ENCODE data around the gene RNF7.

RNF7 gene

GRCh38 chr3:141722648-141723047, 15.4 kb upstream of the RNF7 start:
- TF ChIP-seq POLR2A (IDR thresholded peaks at IDR 0.05; ENCODE audit: low read length) = no peak
- no peak for TF ChIP-seq GATA1 (IDR thresholded peaks at IDR 0.05; ENCODE audit: low read depth, low read length)
- no peak for DNase-seq

GRCh38 chr3:141723255-141723654, 14.8 kb upstream of the RNF7 start:
- no peak for DNase-seq
- TF ChIP-seq POLR2A (IDR thresholded peaks at IDR 0.05; ENCODE audit: low read length) (no peak), GATA1 (IDR thresholded peaks at IDR 0.05; ENCODE audit: low read depth, low read length) (no peak)

GRCh38 chr3:141724186-141724585, 13.9 kb upstream of the RNF7 start:
- DNase-seq = no peak
- TF ChIP-seq POLR2A (IDR thresholded peaks at IDR 0.05; ENCODE audit: low read length) (no peak), GATA1 (IDR thresholded peaks at IDR 0.05; ENCODE audit: low read depth, low read length) (no peak)

GRCh38 chr3:141725036-141725435, 13.1 kb upstream of the RNF7 start:
- no peak for DNase-seq
- no peak for TF ChIP-seq POLR2A (IDR thresholded peaks at IDR 0.05; ENCODE audit: low read length)
- TF ChIP-seq GATA1 (IDR thresholded peaks at IDR 0.05; ENCODE audit: low read depth, low read length) = no peak

GRCh38 chr3:141726483-141726882, 11.6 kb upstream of the RNF7 start:
- TF ChIP-seq GATA1 (IDR thresholded peaks at IDR 0.05; ENCODE audit: low read depth, low read length) (no peak), POLR2A (IDR thresholded peaks at IDR 0.05; ENCODE audit: low read length) (no peak)
- DNase-seq = no peak

GRCh38 chr3:141728355-141728892, 9.7 kb upstream of the RNF7 start:
- DNase-seq = no peak
- TF ChIP-seq GATA1 (IDR thresholded peaks at IDR 0.05; ENCODE audit: low read depth, low read length) = no peak
- no peak for TF ChIP-seq POLR2A (IDR thresholded peaks at IDR 0.05; ENCODE audit: low read length)

GRCh38 chr3:141729240-141729639, 8.9 kb upstream of the RNF7 start:
- peak; percentile 8 to 28 for DNase-seq
- TF ChIP-seq GATA1 (IDR thresholded peaks at IDR 0.05; ENCODE audit: low read depth, low read length) (no peak), POLR2A (IDR thresholded peaks at IDR 0.05; ENCODE audit: low read length) (no peak)

- TF ChIP-seq GATA1 (IDR thresholded peaks at IDR 0.05; ENCODE audit: low read depth, low read length) (no peak), POLR2A (IDR thresholded peaks at IDR 0.05; ENCODE audit: low read length) (no peak)
- DNase-seq = no peak
Measured at GRCh38 chr3:141735176-141735575, 2.9 kb upstream of the RNF7 start.

- TF ChIP-seq POLR2A (IDR thresholded peaks at IDR 0.05; ENCODE audit: low read length) (no peak), GATA1 (IDR thresholded peaks at IDR 0.05; ENCODE audit: low read depth, low read length) (no peak)
- DNase-seq = no peak
Measured at GRCh38 chr3:141735770-141736465, 2.2 kb upstream of the RNF7 start.

- TF ChIP-seq POLR2A (IDR thresholded peaks at IDR 0.05; ENCODE audit: low read length) = no peak
- TF ChIP-seq GATA1 (IDR thresholded peaks at IDR 0.05; ENCODE audit: low read depth, low read length) = no peak
- no peak for DNase-seq
Measured at GRCh38 chr3:141737093-141737492, 1.0 kb upstream of the RNF7 start.

- TF ChIP-seq POLR2A (IDR thresholded peaks at IDR 0.05; ENCODE audit: low read length) = no peak
- TF ChIP-seq GATA1 (IDR thresholded peaks at IDR 0.05; ENCODE audit: low read depth, low read length) = no peak
- DNase-seq = no peak
Measured at GRCh38 chr3:141737678-141738021, 448 bp upstream of the RNF7 start.

GRCh38 chr3:141738891-141739363, 829 bp downstream of the RNF7 start:
- no peak for TF ChIP-seq POLR2A (IDR thresholded peaks at IDR 0.05; ENCODE audit: low read length)
- TF ChIP-seq GATA1 (IDR thresholded peaks at IDR 0.05; ENCODE audit: low read depth, low read length) = no peak
- DNase-seq = peak; percentile 58 to 74

- DNase-seq = no peak
- TF ChIP-seq GATA1 (IDR thresholded peaks at IDR 0.05; ENCODE audit: low read depth, low read length) (no peak), POLR2A (IDR thresholded peaks at IDR 0.05; ENCODE audit: low read length) (no peak)
Measured at GRCh38 chr3:141739731-141740130, 1.6 kb downstream of the RNF7 start.

GRCh38 chr3:141740349-141740748, 2.3 kb downstream of the RNF7 start:
- no peak for DNase-seq
- TF ChIP-seq GATA1 (IDR thresholded peaks at IDR 0.05; ENCODE audit: low read depth, low read length) (no peak), POLR2A (IDR thresholded peaks at IDR 0.05; ENCODE audit: low read length) (no peak)

- DNase-seq = no peak
- no peak for TF ChIP-seq GATA1 (IDR thresholded peaks at IDR 0.05; ENCODE audit: low read depth, low read length)
Measured at GRCh38 chr3:141743305-141743704, 5.2 kb downstream of the RNF7 start.

Measured in erythroblast (primary cell).